Activated CD4-positive, alpha-beta T cell treated with anti-CD3 and anti-CD28 coated beads, Interleukin-2, Interleukin-6, amounts not matched to agents 100 ng/mL and 50 ng/mL, durations not matched to agents 16 hours and 8 hours (primary cell): Measurements from ENCODE around the gene SBK1.

Source experiments
- DNase-seq: peaks from one replicate; pipeline ENCODE4 v3.0.0-alpha.2; 2020

The SBK1 gene

DNA sequence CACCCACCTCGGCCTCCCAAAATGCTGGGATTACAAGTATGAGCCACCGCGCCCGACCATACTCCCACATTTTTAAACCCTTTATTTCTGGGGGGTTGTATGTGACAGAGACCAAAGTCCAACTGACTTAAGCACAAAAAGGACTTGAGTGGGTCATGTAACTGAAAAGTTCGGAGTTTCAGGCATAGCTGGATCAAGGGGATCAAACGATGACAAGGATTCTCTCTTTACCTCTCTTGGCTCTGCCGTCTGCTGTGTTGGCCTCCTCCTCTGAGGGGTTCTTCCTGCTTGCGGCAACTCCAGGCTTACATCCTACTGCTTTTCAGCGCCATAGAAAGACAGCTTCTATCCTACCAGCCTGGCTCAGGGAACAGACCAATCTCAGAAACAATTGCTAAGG, 9.2 kb upstream of the SBK1 start:
- DNase-seq: no peak

DNA sequence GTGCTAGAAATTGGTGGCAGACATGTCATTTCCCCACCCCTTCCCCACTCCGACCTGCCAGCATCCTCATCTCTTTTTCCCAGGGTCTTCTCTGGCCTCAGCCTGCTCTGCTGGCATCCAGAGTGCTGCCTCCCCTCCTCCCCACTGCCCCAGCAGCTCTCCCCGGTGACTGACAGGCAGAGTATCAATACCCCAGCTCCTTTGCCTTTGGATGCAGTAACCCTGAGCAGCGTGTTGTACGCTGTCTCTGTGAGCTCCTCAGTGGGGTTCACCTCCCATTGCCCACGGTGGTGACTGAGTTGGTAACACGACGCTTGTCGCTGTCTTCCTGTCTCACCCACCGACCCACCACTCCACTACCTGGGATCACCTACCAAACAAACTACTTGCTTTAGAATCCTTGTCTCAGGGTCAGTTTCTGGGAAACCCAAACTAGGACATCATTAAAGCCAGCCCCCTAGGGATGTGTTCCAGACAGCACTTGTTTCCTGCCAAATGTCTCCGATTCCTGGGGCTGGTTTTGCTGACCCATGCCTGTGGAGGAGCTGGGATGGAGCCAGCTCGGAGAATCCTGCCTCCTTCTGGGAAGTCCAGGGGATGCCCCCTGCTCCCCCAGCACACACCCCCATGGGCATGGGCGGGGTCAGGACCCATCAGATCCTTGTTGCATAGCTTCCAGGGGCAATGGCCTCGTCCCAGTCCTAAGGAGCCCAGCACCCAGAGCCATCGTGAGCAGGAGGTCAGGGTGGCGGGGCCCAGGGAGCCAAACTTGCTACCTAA, 8.3 kb upstream of the SBK1 start:
- no peak for DNase-seq

DNA sequence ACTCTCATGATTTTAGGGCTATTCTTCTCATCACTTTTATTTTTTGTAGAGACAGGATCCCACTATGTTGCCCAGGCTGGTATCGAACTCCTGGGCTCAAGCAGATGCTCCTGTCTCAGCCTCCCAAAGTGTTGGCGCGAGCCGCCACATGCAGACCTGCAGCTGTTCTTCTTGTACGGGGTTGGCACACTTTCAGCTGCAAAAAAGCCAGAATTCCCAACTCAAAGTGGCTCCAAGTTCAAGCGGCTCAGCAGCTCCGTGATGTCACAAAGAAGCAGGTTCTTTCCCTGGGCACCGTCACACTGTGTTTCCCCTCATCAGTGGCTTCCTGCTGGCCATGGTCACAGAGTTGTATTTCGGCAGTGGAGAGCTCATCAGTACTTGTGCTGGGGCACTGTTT, 6.7 kb upstream of the SBK1 start:
- DNase-seq: no peak

DNA sequence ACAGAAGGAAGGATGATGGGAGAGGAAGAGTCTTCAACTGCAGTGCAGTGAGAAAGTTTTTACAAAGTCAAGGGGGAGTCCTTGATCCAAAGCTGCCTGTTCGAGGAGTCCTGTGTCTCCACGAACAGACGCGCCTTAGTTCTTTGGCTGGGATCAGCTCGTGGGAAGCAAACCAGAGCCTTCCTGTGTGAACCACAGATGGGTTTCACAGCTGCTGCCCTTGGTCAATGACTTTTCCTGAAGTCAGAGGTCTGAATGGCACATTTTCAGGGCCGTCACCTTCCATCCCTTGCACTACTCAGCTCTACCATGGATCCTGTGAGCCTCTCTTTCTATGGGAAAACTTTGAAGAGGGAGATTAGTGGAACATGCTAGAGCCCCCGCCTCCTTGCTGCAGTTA, 4.2 kb upstream of the SBK1 start:
- no peak for DNase-seq

DNA sequence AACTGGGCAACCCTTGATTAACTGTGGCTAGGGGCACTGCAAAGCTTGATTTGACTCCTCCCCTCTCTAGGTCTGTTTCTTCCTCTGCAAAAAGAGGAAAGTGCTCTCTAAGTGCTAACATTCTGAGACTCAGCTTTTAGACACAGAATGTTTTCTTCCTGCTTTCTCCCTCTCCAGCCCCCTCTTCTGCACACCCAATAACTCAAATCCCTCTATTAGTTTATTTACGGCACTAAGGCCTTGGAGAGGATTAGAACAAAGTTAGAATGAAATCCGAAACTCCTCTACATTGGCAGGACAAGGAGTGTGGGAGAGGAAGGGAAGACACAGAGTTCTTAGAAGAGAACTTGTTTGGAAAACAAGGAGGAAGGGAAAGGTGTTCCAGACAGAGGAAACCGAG, 3.3 kb upstream of the SBK1 start:
- no peak for DNase-seq

DNA sequence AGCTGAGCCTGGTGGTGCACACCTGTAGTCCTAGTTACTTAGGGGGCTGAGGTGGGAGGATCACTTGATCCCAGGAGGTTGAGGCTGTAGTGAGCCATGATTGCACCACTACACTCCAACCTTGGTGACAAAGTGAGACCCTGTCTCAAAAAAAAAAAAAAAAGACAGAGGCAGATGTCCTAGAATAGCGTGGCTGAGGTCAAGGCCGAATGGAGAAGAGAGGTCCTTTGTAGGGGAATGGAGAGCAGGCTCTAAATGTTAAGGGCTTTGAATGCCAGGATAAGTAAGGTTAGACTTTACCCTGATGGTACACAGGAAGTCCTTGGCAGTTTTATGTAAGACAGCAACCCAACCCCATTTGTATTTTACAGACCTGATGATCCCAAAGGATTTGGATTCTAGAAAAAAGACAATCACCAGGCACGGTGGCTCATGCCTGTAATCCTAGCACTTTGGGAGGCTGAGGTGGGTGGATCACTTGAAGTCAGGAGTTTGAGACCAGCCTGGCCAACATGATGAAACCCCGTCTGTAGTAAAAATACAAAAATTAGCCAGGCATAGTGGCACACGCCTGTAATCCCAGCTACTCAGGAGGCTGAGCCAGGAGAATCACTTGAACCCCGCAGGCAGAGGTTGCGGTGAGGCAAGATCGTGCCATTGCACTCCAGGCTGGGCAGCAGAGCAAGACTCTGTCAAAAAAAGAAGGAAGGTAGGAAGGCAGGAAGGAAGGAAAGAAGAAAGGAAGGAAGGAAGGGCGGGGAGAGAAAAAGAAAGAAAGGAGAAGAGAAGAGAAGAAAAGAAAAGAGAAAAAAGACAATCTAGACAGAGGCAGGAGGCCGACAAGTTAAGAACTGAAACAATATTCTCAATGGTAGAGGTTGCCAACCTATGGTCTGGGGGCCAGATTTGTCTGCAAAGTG, 2.1 kb upstream of the SBK1 start:
- DNase-seq: no peak

DNA sequence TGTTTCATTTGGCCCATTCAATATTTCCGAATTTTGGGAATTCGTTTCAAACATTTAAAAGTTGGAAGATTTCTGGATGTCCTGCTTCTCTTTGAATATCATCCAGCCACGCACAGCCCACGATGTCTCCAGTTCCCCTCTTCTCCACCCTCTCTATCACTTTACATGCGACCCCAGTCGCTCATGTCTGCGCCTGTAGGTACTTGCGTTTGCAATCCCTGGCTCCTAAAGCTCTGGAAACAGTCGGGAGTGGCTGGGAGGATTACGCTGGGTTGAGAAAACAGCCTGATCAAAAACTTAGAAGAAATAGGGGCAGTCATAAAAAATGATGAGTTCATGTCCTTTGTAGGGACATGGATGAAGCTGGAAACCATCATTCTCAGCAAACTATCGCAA, 1.5 kb upstream of the SBK1 start:
- no peak for DNase-seq

DNA sequence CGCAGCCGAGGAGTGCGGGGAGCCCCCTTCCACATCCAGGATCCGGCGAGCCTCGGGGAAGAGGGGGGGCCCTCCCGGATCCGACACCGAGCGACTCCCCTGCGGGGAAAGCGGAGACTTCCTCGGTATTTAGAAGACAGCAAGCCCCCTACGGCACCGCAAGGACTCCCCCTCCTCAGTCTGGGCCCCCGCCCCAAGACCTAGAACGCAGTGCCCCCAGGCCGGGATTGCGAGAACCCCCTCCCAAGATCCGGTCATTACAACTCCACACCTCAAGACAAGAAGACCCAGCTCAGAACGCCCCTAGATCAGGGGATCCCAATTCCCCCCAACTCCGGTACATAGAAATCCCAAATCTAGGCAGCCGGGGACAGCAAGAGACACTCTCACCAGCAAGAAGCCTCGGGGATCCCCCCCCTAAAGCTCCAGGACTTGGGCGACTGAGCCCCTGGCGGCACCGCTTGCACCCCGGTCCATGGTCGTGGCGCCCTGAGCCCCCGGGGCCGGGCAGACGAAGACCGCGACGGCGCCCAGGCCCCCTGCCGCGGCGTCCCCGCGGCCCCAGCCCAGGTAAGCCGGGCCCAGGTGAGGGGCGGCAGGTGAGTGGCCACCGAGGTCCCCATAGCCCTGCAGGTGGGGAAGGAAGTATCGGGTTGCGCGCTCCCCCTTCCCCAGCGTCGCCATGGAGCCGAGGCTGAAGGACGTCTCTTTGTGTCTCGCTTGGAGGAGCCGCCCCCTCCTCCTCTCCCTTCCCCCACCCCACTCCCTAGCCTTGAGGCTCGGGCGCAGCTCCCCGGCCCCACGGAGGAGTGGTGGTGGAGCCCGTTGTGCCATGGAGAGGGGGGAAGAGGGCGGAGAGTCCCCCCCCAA, 641 bp downstream of the SBK1 start:
- DNase-seq: no peak

DNA sequence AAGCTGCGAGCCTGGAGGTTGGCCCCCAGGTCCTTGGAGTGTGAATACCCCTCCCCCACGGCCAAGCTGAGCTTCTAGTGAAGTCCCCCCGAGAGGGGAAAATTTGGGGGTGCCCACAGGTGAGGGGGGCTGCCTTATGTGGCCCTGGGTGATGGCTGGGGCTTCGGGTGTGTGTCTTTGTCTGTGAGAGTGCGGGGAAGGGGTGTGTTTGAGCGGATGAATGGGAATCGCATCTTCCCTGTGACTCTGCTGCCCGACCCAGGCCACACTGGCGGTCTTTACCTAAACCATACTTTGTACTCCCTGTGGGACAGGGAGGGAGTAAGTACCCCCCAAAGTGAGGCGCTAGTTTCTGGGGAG, 1.3 kb downstream of the SBK1 start:
- no peak for DNase-seq

DNA sequence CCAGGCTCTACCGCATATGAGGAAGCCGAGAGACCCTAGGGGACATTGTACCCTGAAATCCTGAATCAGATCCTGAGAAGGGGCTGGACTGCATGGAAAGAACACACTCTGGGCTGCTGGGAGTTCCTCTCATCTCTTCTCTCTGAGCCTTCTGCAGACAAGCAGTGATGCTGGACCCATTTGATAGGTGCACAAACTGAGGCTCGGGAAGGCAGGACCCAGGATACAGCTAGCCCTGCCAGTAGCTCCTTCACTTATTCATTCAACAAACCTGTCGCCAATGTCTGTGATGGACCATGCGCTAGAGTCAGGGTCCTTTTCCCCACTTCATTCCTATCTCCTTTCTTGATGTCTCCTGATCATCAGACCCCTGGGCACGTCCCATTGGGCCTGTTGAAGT, 1.9 kb downstream of the SBK1 start:
- no peak for DNase-seq

DNA sequence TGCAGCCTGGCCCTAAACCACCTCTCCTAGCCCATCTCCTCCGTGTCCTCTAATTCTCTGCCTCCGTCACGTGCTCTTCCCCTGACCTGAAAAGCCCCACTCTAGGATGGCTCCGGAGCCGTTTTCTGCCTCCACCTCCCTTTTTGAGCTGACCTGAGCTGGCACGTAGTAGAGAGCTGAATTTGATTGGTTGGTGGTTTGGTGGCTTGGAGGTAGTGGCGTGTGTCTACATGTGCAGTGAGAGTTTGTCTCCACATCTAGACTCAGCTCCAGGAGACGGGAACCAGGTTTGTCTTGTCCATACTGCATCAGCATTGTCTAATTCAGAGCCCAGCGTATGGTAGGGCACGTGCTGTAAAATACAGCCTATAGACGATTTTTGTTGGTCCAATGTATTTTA, 3.0 kb downstream of the SBK1 start:
- DNase-seq: no peak

DNA sequence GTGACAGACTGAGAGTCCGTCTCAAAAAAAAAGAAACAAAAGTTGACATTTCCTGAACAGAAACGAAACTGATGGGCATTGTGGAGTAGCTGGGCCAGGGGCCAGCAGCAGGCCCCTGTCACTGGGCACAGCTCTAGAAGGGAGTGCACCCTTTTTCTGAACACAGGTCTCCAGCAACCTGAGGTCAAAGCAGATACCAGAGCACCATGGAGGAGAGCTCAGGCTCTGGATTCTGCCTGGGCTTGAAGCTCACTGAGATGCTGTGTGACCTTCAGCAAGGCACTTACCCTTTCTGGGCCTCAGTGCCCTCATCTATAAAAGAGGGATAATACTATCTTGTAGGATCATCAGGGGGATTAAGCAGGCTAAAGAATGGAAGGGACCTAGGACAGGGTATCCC, 5.0 kb downstream of the SBK1 start:
- DNase-seq: no peak

DNA sequence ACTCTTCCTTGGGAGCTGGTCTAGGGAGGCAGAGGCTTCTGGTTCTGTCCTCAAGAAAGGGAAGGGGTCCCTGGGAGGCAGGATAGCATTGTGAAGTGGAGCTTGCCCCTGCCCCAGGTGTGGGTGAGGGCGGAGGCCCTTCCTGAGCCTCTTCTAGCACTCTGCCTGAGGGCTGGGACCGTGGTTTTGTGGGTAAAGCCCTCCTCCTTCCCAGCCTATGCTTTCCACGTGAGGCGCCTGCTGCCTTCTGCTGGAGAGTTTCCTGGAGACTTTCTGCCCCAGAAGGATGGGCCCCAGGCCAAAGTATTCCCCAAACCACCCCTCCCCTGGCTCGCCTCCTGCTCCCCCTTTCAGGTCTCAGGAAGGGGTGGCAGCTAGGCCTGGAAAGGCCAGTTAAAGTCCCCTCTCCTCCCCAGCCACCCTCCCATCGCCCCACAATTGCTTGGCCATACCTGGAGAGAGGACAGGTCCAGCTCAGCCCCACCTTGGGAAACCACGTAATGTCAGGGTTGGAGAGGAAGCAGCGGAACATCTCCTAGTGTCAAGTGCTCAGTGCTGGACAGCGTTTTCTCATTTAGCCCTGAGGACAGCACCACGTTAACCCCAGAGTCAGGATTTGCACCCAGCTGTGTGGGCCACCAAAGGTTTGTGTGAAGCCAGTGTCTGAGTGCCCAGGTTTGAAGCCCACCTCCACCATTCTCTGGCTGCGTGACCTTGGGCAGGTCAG, 5.6 kb downstream of the SBK1 start:
- no peak for DNase-seq

DNA sequence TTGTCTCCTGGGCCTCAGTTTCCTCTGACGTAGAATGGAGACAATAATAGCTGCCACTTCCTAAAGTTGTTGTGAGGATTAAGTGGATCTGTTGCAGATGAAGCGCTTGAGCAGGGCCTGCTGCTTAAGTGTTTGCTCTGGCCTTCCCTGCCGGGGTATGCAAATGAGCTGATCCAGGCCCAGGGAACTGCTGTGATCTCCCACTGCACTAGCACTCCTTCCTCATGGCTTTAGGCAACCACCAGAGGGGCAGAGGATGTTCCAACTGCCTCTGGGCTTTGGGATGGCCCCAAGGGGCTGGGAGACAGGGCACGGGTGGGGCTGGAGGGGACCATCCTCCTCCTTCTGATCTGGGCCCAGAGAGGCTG, 6.2 kb downstream of the SBK1 start:
- no peak for DNase-seq

DNA sequence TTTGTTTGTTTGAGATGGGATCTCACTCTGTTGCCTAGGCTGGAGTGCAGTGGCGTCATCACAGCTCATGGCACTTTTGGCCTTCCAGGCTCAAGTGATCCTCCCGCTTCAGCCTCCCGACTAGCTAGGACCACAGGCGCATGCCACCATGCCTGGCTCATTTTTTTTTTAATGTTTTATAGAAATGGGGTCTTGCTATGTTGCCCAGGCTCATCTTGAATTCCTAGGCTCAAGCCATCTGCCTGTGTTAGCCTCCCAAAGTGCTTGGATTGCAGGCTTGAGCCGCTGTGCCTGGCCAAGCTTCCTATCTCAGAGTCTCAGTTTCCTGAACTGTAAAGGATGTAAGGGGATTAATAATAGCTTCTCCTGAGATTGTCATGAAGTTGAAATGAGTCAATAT, 8.0 kb downstream of the SBK1 start:
- DNase-seq: no peak

DNA sequence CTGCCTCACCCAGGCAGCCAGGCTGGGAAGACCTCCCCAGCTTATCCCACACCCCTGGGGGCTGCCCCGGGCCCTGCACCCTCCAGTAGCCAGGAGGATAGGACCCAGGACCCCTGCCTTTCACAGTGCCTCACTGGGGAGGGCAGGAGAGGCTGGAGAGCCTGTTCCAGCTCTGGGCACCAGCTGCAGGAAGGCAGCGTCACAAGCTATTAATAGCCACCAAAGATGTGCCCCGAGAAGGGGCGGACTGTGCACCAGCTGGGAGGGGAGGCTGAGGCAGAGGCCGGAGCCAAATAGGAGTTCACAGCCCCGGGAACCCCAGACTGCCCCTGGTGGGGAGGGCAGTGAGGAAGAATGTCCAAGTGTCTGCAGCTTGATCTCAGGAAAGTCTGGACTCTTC, 8.8 kb downstream of the SBK1 start:
- DNase-seq: no peak

DNA sequence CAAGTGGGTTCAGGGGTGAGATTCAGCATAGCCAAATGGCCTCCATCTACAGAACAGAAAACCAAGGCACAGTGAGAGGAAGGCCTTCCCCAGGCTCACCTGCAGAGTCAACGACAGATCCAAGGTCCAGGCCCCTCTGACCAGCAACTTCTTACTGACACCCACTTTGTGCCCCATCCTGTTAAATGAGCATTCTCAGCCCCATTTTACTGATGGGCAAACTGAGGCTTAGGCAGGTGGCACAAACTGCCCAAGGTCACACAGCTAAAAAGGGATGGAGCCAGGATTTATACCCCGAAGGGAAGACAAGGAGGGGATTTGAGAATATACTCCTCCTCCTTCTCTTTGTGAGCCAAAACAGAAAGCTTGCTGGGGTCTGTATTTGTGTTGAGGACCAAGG, 9.3 kb downstream of the SBK1 start:
- DNase-seq: no peak

DNA sequence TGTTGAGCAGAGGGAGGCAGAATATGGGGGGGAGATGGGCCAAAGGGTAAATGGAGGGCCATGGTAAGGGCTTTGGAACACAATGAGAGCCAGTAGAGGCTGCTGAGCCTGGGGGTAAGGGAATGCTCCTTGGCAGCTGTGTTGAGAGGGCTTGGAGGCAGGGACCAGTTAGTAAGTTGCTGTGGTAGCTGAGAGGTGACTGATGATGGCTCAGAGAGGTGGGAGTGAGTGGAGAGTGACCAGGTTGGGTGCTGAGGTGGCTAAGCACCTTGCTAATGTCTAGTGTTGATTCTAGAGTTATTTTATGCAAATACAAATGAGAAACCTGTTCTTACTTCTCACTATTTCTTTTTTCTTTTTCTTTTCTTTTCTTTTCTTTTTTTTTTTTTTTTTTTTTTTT, 10.8 kb downstream of the SBK1 start:
- DNase-seq: no peak

DNA sequence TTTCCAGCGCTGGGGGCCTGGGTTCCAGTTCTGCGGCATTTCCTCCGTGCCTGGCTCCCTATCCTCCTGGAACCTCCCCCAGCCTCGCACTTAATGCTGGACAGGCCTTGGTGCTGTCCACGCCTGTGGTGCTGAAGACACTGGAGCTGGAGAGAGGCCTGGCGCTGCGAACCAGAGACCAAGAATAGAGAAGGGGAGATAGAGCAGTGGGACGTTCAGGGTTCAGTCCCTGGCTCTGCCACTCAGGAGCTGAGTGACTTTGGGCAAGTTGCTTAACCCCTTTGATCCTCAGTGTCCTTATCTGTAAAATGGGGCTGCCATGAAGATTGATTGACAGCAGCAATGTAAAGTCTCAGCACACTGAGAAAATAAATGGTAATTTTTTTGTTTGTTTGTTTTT, 11.9 kb downstream of the SBK1 start:
- DNase-seq: no peak

DNA sequence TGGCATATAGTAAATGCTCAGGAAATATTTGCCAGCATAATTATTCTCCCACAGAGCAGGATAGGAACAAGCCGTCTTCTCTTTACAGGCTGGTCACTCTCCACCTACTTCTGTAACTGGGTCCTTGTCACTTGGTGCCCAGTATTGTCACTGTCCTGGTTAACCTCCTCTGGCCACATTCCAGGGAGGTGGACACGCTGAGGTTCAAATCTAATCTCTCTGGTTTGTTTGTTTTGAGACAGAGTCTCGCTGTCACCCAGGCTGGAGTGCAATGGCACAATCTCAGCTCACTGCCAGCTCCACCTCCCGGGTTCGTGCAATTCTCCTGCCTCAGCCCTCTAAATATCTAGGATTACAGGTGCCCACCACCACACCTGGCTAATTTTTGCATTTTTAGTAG, 15.6 kb downstream of the SBK1 start:
- DNase-seq: no peak

DNA sequence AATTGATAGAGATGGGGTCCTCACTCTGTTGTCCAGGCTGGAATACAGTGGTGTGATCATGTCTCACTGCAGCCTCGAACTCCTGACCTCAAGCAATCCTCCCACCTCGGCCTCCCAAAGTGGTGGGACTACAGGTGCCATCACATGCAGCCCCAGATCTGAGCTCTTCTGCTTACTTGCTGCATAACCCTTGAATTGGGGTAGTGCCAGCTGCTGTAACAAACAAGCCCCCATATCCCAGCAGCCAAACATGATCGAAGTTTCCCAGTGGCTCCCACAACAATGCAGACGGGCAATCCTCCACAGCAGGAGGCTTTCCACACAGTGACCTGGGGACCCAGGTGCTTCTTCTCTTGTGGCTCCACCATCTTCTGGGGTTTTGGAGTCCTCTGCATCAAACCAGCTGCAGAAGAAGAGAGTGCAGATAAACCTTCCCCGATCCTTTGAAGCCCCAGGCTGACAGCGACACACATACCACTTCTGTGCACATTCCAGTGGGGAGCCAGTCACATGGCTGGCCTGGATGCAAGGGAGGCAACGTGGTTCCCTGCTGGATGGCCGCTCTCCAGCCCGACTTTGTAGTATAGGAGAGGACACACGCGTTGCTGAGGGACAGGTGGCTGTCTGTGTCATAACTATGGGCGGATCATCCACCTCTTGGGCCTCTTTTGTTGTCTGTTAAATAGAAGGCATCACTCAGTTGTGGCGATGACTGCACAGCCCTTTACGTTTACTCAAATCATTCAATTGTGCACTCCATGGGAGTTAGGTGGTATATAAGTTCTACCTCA, 16.7 kb downstream of the SBK1 start:
- no peak for DNase-seq

DNA sequence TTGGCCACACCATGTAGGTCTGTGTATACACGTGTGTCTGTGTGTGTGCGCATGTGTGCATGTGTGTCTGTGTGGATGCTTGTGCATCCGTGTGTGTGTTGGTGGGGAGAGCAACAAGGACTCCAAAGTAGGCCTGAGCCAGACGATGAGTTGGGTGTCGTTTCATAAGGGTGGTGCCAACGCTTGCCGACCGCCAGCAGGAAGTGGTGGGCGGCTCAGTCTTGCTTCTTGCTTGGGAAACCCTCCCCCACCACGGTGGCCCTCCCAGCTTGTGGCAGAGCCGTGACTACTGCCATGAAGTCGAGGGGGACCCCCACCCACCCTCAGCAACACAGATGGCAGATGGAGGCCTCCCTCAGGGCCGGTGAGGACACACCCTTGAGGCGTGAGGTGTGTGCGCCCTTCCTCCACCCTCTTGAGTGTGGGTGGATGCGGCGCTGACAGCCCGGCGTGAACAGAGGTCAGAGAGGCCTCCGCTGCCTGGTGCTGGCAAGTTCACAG, 17.5 kb downstream of the SBK1 start:
- peak; percentile 75 for DNase-seq
